Stomach smooth muscle (tissue), 2 donors: Measurements from ENCODE around the gene MYL12B.
"Not testable (repeated sequence)": the region's sequence is repeated elsewhere in the genome, so short reads cannot be mapped to it uniquely, and the experiment has no call there.

ENCODE experiments used
- H3K27ac ChIP-seq: one replicate; pipeline ENCODE4 v1.7.0; 2013; ENCODE audit warnings: mild to moderate bottlenecking, low read length, inconsistent platforms
- H3K27me3 ChIP-seq, 2 donors: one replicate each; pipeline ENCODE4 v1.7.0; 2013; ENCODE audit warnings: low read length in 2 of 2; ENCODE audit not compliant: insufficient read depth in 2 of 2, control insufficient read depth in 1 of 2
- H3K36me3 ChIP-seq, 2 donors: one replicate each; pipeline ENCODE4 v1.7.0; 2013; ENCODE audit warnings: low read length in 2 of 2; ENCODE audit not compliant: control insufficient read depth in 2 of 2, insufficient read depth in 2 of 2
- H3K4me1 ChIP-seq: one replicate; pipeline ENCODE4 v1.7.0; 2013; ENCODE audit warnings: low read length; ENCODE audit not compliant: control insufficient read depth, insufficient read depth
- H3K4me3 ChIP-seq, 2 donors: one replicate each; pipeline ENCODE4 v1.7.0; 2013; ENCODE audit warnings: low read length in 2 of 2
- H3K9ac ChIP-seq, 2 donors: one replicate each; pipeline ENCODE4 v1.7.0; 2013; ENCODE audit warnings: low read length in 2 of 2, mild to moderate bottlenecking in 1 of 2
- H3K9me3 ChIP-seq, 2 donors: one replicate each; pipeline ENCODE4 v1.7.0; 2013; ENCODE audit warnings: low read length in 2 of 2; ENCODE audit not compliant: control insufficient read depth in 2 of 2
- donor health status: healthy.
- donor health status: Pancreatic carcinoma.

Gene MYL12B

DNA sequence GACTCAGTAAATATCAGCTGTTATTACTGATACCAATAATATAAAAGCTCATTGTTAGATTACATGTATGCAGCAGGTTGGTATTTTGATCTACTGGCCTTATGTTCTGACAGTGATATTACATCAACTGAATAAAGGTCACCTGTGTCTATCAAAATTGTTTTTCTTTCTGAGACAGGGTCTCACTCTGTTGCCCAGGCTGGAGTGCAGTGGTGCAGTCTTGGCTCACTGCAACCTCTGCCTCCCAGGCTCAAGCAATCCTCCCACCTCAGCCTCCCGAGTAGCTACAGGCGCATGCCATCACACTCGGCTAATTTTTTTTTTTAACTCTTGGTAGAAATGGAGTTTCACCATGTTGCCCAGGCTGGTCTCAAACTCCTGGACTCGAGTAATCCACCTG lies 41.1 kb upstream of the MYL12B start:
- not testable (repeated sequence) for H3K9ac ChIP-seq, H3K27ac ChIP-seq, H3K9me3 ChIP-seq, H3K27me3 ChIP-seq, H3K36me3 ChIP-seq, H3K4me3 ChIP-seq, H3K4me1 ChIP-seq

DNA sequence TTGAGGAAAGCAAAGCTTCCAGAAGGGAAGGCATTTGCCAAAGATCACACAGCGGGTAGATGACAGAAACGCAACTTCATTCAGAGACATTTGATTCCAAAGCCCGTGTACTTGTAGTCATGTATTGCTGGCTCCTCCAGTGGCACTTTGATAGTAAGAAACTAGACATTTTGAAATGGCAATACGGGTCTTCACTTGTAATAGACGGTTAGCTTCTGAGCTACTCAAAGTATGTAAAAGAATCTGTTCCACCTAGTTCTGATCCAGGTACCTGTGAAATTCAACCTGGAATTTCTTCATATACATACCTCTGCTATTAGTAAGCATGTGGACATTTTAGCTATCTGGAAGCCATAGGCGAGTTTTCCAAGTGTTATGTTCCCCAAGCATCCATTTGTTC lies 40.4 kb upstream of the MYL12B start:
- Histone ChIP-seq H3K9me3 (no peaks in the 10 kb centered on the region), H3K4me1 (peaks cover 4% of the 10 kb centered on the region), H3K4me3 (no peak overlapping the region), H3K27me3 (no peaks in the 10 kb centered on the region), H3K27ac (no peak overlapping the region), H3K36me3 (peaks cover 0 to 2% of the 10 kb centered on the region in 2 donors), H3K9ac (no peak overlapping the region)

DNA sequence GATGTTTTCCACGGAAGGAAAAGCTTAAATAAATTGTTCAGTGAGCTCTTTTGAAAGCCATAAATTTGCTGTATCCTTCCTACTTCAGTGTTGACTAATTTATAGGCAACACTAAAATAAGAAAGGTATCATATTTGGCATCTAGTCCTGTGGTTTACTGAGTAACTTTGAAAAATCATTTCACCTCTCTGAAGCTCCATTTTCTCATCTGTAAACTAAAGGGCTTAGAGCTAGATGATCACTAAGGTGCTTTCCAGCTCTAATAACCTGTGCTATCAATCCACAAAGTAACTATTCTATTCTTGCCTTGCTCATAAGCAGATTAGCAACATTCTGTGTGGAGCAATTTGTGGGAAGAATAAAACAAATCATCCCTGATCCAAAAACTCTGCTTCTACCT lies 38.6 kb upstream of the MYL12B start:
- Histone ChIP-seq H3K27ac (no peak overlapping the region), H3K4me1 (peaks cover 4% of the 10 kb centered on the region), H3K36me3 (no peaks in the 10 kb centered on the region)

DNA sequence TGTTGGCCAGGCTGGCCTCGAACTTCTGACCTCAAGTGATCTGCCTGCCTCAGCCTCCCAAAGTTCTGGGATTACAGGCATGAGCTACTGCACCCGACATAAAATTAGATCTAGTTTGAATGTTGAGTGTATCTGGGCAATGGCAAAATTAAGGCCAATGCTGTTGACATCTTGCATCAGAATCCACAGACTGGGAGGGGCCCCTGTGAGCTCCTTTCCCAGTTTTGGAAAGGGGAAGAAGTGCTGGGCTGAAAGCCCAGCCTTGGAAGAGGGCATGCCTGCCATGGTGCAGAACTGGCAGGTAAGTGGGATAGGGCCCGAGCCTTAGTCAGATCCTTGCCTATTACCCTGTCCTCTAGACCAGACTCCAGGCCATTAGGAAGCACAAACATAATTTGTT lies 37.7 kb upstream of the MYL12B start:
- Histone ChIP-seq H3K36me3 (no peaks in the 10 kb centered on the region), H3K9me3 (no peaks in the 10 kb centered on the region), H3K9ac (no peak overlapping the region), H3K27ac (no peak overlapping the region), H3K4me1 (peaks cover 4% of the 10 kb centered on the region), H3K27me3 (no peaks in the 10 kb centered on the region), H3K4me3 (no peak overlapping the region)

More for the DNA sequence above, 38.6 kb upstream of the MYL12B start:
- Histone ChIP-seq H3K4me3 (no peak overlapping the region), H3K27me3 (no peaks in the 10 kb centered on the region), H3K9ac (no peak overlapping the region), H3K9me3 (no peaks in the 10 kb centered on the region)

DNA sequence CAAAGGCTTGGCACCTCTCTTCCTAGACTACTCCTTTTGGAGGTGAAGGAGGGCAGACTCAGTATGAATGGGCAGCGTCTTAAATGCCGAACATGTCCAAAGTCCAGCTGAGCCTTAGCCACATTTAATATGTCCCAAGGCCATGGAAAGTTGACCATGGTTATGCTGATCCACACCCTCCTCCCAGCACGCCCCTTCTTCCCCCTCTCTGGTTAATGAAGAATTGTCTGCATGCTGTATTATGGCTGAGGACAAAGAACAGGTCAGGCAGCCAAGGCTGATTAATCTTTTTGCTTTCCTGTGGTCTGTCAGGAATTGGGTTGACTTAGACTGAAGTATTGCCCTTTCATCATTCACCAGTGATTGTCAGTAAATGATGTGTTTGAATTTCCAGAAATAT lies 36.3 kb upstream of the MYL12B start:
- H3K9me3 ChIP-seq = no peaks in the 10 kb centered on the region
- H3K9ac ChIP-seq = no peak overlapping the region
- no peak overlapping the region for H3K27ac ChIP-seq
- H3K27me3 ChIP-seq = no peaks in the 10 kb centered on the region
- H3K4me1 ChIP-seq = no peaks in the 10 kb centered on the region
- H3K36me3 ChIP-seq = no peaks in the 10 kb centered on the region
- no peak overlapping the region for H3K4me3 ChIP-seq

DNA sequence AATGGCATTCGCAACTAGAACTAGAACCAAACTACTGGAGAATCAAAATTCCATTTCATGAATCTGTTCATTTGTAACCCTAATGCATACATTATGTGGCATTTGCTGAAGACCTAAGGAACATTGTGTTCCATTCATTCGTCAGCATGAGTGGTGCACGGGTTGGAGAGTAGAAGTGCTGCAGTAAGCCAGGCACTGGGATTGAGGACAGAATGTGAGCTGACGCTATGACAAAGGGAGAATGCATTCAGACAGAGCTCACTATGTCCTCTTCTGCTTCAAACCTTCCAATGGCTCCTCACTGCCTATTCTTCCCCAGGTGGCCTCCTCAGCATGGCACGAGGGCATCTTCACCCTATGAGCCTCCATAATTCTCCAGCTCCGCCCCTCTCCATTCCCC lies 35.9 kb upstream of the MYL12B start:
- no peaks in the 10 kb centered on the region for H3K36me3 ChIP-seq
- H3K4me1 ChIP-seq = no peaks in the 10 kb centered on the region
- H3K27ac ChIP-seq = no peak overlapping the region
- H3K9ac ChIP-seq = no peak overlapping the region
- H3K4me3 ChIP-seq = no peak overlapping the region
- no peaks in the 10 kb centered on the region for H3K9me3 ChIP-seq
- no peaks in the 10 kb centered on the region for H3K27me3 ChIP-seq

DNA sequence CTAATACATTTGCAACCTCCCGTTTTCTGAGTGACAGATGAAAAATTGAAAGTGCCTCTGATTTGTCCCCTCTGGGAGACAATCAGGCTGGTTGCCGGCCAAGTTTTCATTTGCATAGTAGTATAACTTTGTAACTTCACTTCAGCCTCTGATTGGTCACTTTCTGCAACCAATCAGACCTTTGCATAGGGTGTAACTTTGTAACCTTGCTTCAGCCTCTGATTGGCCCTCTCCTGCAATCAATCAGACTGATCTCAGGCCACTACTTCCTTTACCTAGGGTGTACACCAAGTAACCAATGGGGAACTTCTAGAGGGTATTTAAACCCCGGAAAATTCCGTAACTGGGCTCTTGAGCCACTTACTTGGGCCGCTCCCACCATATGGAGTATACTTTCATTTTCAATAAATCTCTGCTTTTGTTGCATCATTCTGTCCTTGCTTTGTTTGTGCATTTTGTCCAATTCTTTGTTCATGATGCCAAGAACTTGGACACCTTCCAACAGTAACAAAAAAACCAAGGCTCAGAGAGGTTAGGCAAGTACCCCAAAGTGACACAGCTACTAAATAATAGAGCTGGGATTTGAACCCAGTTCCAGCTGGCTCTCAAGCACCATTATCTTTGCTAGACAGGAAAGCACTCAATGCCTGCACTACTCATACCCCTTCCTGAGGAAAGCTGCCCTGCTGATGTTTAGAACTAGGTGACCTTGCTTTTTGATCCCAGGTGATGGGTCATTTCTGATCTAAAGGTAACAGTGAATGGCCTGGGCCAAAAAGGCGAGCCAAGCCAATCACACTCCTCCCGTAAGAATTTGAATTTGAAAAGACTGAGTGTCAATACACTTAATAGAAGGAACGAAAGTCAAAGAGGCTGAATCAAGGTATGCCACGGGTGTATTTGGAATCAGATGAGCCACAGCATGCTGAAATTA lies 31.3 kb upstream of the MYL12B start:
- Histone ChIP-seq H3K9ac (no peak overlapping the region), H3K36me3 (no peaks in the 10 kb centered on the region)

DNA sequence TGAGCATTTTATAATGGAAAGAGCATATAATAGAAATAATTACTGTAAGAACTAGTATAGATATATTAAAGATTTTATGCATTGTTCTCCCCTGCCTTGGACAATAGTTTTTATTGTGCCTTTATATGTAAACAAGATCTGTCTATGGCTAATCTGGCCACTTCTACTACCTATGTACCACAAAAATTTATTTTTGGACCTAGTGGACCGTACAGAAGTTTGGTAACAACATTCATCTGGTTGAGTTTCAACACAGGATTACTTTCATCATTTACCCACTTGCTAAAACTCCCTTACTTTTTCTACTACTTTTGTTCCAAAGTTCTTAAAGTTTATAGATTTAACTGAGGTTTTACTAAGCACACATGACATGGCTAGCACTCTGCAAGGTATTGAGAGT lies 28.9 kb upstream of the MYL12B start:
- no peaks in the 10 kb centered on the region for H3K4me1 ChIP-seq
- H3K4me3 ChIP-seq = no peak overlapping the region
- H3K36me3 ChIP-seq = no peaks in the 10 kb centered on the region
- H3K27ac ChIP-seq = no peak overlapping the region
- H3K9ac ChIP-seq = no peak overlapping the region
- H3K27me3 ChIP-seq = no peaks in the 10 kb centered on the region
- H3K9me3 ChIP-seq = no peaks in the 10 kb centered on the region

More for the DNA sequence above, 31.3 kb upstream of the MYL12B start:
- Histone ChIP-seq H3K9me3 (no peaks in the 10 kb centered on the region), H3K4me3 (no peak overlapping the region), H3K27me3 (no peaks in the 10 kb centered on the region), H3K27ac (no peak overlapping the region), H3K4me1 (no peaks in the 10 kb centered on the region)

DNA sequence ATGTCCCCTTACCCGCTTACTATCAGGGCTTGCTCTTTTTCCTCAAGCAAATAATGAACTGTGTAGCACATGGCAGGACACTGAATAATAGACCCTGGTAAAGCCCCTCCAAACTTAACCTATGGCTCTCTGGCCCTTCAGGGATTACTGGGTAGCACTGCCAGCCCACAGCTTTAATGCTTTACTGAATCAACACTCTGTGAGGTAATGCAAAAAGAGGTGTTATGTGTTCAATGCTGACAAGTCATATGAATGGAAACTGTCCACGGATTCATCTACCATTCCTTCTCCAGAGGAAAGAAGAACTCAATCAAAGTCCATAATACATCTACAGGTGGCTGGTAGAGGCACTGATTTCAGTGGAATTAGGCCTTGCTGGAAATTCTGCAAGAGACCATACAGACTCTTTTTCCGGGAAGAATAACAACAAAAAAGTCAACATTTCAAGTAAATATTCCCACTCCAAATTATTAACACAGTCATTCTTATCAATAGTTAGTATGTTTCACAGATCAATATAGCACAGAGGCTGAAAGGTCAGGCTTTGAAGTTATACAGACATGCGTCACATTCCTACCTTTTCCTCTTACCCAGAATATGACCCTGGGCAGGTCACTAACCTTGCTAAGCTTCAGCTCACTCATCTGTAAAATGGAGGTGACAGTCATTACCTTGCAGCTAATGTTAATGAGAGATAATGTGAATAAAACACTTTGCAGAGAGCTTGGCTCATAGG lies 28.3 kb upstream of the MYL12B start:
- H3K9me3 ChIP-seq = no peaks in the 10 kb centered on the region
- no peak overlapping the region for H3K9ac ChIP-seq
- no peaks in the 10 kb centered on the region for H3K4me1 ChIP-seq
- no peak overlapping the region for H3K4me3 ChIP-seq
- H3K36me3 ChIP-seq = no peaks in the 10 kb centered on the region
- H3K27ac ChIP-seq = no peak overlapping the region
- H3K27me3 ChIP-seq = no peaks in the 10 kb centered on the region

DNA sequence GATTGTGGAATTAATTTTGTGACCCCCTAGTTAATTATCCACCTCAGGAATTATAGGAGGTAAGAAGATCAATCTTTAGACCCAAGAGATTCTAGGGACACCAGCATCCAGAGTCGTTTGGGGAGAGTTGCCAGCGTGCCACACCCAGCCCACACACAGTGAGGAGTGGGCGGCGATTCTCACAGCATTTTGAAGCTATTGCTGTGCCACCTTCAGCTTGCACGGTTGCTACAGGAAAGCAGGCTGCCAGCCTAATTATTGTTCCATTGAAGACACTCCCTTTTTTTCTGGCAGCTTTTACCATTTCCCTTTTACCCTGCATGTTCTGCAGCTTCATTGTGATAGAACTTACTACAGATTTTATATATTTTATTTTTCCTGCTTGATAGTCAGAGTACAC lies 27.5 kb upstream of the MYL12B start:
- Histone ChIP-seq H3K4me1 (no peaks in the 10 kb centered on the region), H3K36me3 (no peaks in the 10 kb centered on the region), H3K9ac (no peak overlapping the region), H3K27me3 (no peaks in the 10 kb centered on the region), H3K4me3 (no peak overlapping the region), H3K27ac (no peak overlapping the region), H3K9me3 (no peaks in the 10 kb centered on the region)

DNA sequence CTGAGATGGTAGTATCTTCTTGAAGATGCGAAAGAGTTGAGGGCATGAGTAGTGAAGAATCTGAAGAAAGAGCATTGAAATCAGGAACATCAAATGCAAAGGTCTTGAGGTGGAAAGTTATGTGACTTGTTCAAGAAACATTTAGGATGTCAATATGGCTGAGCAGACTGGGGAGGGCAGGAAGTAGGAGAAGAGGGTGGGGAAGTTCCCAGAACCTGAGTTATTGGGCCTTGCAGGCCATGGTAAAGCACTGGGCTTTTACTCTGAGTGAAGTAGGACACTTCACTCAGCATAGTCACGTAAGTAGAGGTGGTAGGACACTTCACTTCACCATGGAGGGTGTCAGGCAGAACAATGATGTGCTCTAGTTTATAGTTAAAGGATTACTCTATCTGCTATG lies 26.1 kb upstream of the MYL12B start:
- no peaks in the 10 kb centered on the region for H3K4me1 ChIP-seq
- H3K36me3 ChIP-seq = no peaks in the 10 kb centered on the region
- H3K27me3 ChIP-seq = no peaks in the 10 kb centered on the region
- H3K27ac ChIP-seq = no peak overlapping the region
- no peaks in the 10 kb centered on the region for H3K9me3 ChIP-seq
- no peak overlapping the region for H3K4me3 ChIP-seq
- H3K9ac ChIP-seq = no peak overlapping the region
